Erythroblast (primary cell): ENCODE data around the gene TAP2.

Source experiments
- GATA1 ChIP-seq: IDR thresholded peaks from 2 replicates; pipeline ENCODE4 v1.6.1; 2011; ENCODE audit warnings: low read depth, mild to moderate bottlenecking, control low read depth, low read length, moderate library complexity
- POLR2A ChIP-seq: IDR thresholded peaks from 2 replicates; pipeline ENCODE4 v1.6.1; 2011; ENCODE audit warnings: mild to moderate bottlenecking, low read length

GRCh38 chr6:32827025-32827424, 11.5 kb downstream of the TAP2 start:
- TF ChIP-seq POLR2A = no peak
- TF ChIP-seq GATA1 = no peak
